Endothelial cell of umbilical vein (primary cell): ENCODE measurements around the gene CLIP1. TPM values are rescaled to one million over a fixed set of nuclear protein-coding genes. Genes with fewer than 3 reads are reported as not detected.

Source experiments
- BruUV-seq: library from RNA; stranded (reverse); fragments of 400-500 nt; replicated peaks from 2 replicates; lab custom pipeline; 2021; lab: Mats Ljungman, UMichigan
- CTCF ChIA-PET: fragments of 300-600, 350-600 bp; sonication (Branson Sonifier 250); formaldehyde crosslinking; loops from one replicate; lab custom pipeline; 2021; ENCODE audit warnings: antibody characterized with exemption, inconsistent platforms; lab: Charles Lee
- POLR2A ChIA-PET: fragments of 300-600, 350-600 bp; sonication (Branson Sonifier 250); formaldehyde crosslinking; loops from one replicate; lab custom pipeline; 2021; ENCODE audit warnings: antibody characterized with exemption, inconsistent platforms; lab: Charles Lee
- DNase-seq: peaks from one replicate; pipeline ENCODE4 v3.0.0-alpha.2; 2011; ENCODE audit warnings: low read depth, low spot score
- FAIRE-seq: peaks from 2 replicates; lab custom pipeline; 2011; peaks lifted over from hg19 to GRCh38; lab: Jason Lieb, UNC
- H2AFZ ChIP-seq: 2 replicates; pipeline ENCODE4 v1.6.0; 2012; ENCODE audit warnings: low read depth, low read length, control low read depth, inconsistent platforms
- H3K27ac ChIP-seq: 2 replicates; pipeline ENCODE4 v1.5.1; 2011; ENCODE audit warnings: low read depth, mild to moderate bottlenecking, control low read depth, low read length, moderate library complexity; ENCODE audit not compliant: insufficient read depth
- H3K27me3 ChIP-seq, 2 experiments: 2 replicates each; pipeline versions ENCODE4 v1.6.0 to v1.6.1; 2011; ENCODE audit warnings: low read length in 2 of 2, mixed read lengths in 1 of 2; ENCODE audit not compliant: control insufficient read depth in 2 of 2, insufficient read depth in 2 of 2
- H3K36me3 ChIP-seq, 2 experiments: 2 replicates in 1 of 2; 3 replicates in 1 of 2; pipeline ENCODE4 v1.5.1; 2011; ENCODE audit warnings: low read length in 2 of 2, mild to moderate bottlenecking in 1 of 2, moderate library complexity in 1 of 2; ENCODE audit not compliant: control insufficient read depth in 2 of 2, insufficient read depth in 2 of 2; ENCODE audit errors: extremely low read depth in 1 of 2
- H3K4me1 ChIP-seq: 3 replicates; pipeline ENCODE4 v1.5.1; 2011; ENCODE audit warnings: mild to moderate bottlenecking, low read length; ENCODE audit not compliant: control insufficient read depth, insufficient read depth; ENCODE audit errors: extremely low read depth
- H3K4me2 ChIP-seq: 2 replicates; pipeline ENCODE4 v1.6.1; 2011; ENCODE audit warnings: low read length, control low read depth, mixed read lengths; ENCODE audit not compliant: insufficient read depth
- H3K4me3 ChIP-seq, 3 experiments: fragments of 200-600 bp in 1 of 3; sonication (generic), shearing (Covaris generic) in 1 of 3; replicated peaks in 1 of 3; 2 replicates each; pipeline ENCODE4 v1.5.1; 2011 to 2016; ENCODE audit warnings: control low read depth in 3 of 3, low read length in 3 of 3, mild to moderate bottlenecking in 2 of 3, inconsistent platforms in 1 of 3, low read depth in 1 of 3, moderate library complexity in 1 of 3; ENCODE audit not compliant: insufficient read depth in 1 of 3
- H3K79me2 ChIP-seq: 2 replicates; pipeline ENCODE4 v1.6.0; 2012; ENCODE audit warnings: low read length, inconsistent platforms; ENCODE audit not compliant: control insufficient read depth, insufficient read depth
- H3K9ac ChIP-seq: replicated peaks from 2 replicates; pipeline ENCODE3; 2011; ENCODE audit warnings: low read length, control low read depth; ENCODE audit not compliant: insufficient read depth; ENCODE audit errors: extremely low read depth
- H3K9me1 ChIP-seq: replicated peaks from 3 replicates; pipeline ENCODE4 v1.6.0; 2011; ENCODE audit warnings: mild to moderate bottlenecking, low read length; ENCODE audit not compliant: control insufficient read depth, insufficient read depth; ENCODE audit errors: extremely low read depth
- H3K9me3 ChIP-seq: replicated peaks from 2 replicates; pipeline ENCODE4 v1.5.1; 2012; ENCODE audit warnings: low read length, inconsistent platforms; ENCODE audit not compliant: control insufficient read depth, insufficient read depth
- H4K20me1 ChIP-seq: replicated peaks from 2 replicates; pipeline ENCODE3; 2011; ENCODE audit warnings: mild to moderate bottlenecking, low read length; ENCODE audit not compliant: control insufficient read depth, insufficient read depth; ENCODE audit errors: extremely low read depth
- EZH2 ChIP-seq: IDR thresholded peaks from 2 replicates; pipeline ENCODE4 v1.6.1; 2012; ENCODE audit warnings: borderline replicate concordance, low read depth, mild to moderate bottlenecking, moderate library complexity, low read length, inconsistent platforms; ENCODE audit not compliant: severe bottlenecking
- FOS ChIP-seq: IDR thresholded peaks from 2 replicates; pipeline ENCODE4 v1.6.1; 2011; ENCODE audit warnings: mild to moderate bottlenecking, low read length, moderate library complexity, borderline replicate concordance; ENCODE audit not compliant: insufficient read depth
- GATA2 ChIP-seq: IDR thresholded peaks from 2 replicates; pipeline ENCODE4 v1.7.0; 2011; ENCODE audit warnings: low read depth, mild to moderate bottlenecking, moderate library complexity, mixed read lengths, low read length; ENCODE audit not compliant: insufficient read length, insufficient read depth
- JUN ChIP-seq: IDR thresholded peaks from 2 replicates; pipeline ENCODE4 v1.6.1; 2011; ENCODE audit warnings: borderline replicate concordance, low read depth; ENCODE audit not compliant: insufficient read length, insufficient read depth
- MAX ChIP-seq: IDR thresholded peaks from 2 replicates; pipeline ENCODE4 v1.6.1; 2011; ENCODE audit not compliant: insufficient read depth, insufficient read length
- MYC ChIP-seq: IDR thresholded peaks from one replicate; pipeline ENCODE4 v1.6.1; 2011; ENCODE audit warnings: mild to moderate bottlenecking, low read depth, low read length
- POLR2A ChIP-seq: IDR thresholded peaks from 2 replicates; pipeline ENCODE4 v1.6.1; 2012; ENCODE audit warnings: low read depth, mild to moderate bottlenecking, control low read depth, low read length
- POLR2AphosphoS5 ChIP-seq: IDR thresholded peaks from 2 replicates; pipeline ENCODE4 v1.6.1; 2012; ENCODE audit warnings: low read depth, mild to moderate bottlenecking, control low read depth, low read length, moderate library complexity; ENCODE audit not compliant: insufficient read depth
- dilution Hi-C: fragments of 300-500 bp; cut with MboI; formaldehyde crosslinking; loops from one replicate; pipeline ENCODE4 v1.15.0; 2019; ENCODE audit warnings: low sequenced_read_pairs; ENCODE audit not compliant: extremely low pct_ligation_motif_present
- intact Hi-C: fragments of 100-400 bp; cut with micrococcal nuclease; formaldehyde crosslinking; loops from one replicate; pipeline ENCODE4 v1.10.0; 2022
- polyA plus RNA-seq, 4 experiments: library from polyadenylated mRNA; depleted of rRNA in 3 of 4; stranded (reverse) in 3 of 4; unstranded in 1 of 4; fragments of >200 nt; gene quantifications; 2 replicates each; pipeline versions ENCODE4 v1.2.1 to v1.2.3, GENCODE V29; 2011 to 2012; ENCODE audit warnings: missing spikeins in 1 of 4
- total RNA-seq: library from RNA; stranded (reverse); gene quantifications from 2 replicates; pipeline ENCODE4 v1.2.3, GENCODE V29; 2021
- TF ChIP-seq, protein P1 (sequence below), 2 donors: IDR thresholded peaks; 1 replicate in 1 of 2; 2 replicates in 1 of 2; pipeline ENCODE4 v1.5.1; 2011; ENCODE audit warnings: low read length in 2 of 2, mild to moderate bottlenecking in 2 of 2, moderate library complexity in 2 of 2, control low read depth in 1 of 2, inconsistent platforms in 1 of 2, low read depth in 1 of 2; ENCODE audit not compliant: insufficient read depth in 1 of 2; ENCODE audit errors: extremely low read depth in 1 of 2

CLIP1 gene
- total and polyA plus RNA-seq, 2 donors (not counting 3 experiments of a cell fraction or from before 2014, with no cell fraction given) = 56.5 to 84.3 TPM

- H3K4me3 ChIP-seq = no peak overlapping the region
- no peak overlapping the region for H3K4me2 ChIP-seq
- intact Hi-C loops = no loop called here
- FAIRE-seq (no peak), DNase-seq (no peak)
- no peaks in the 10 kb centered on the region for H3K9me3 ChIP-seq
- dilution Hi-C loops = no loop called here
- ChIA-PET CTCF (interaction anchor here (2.0 kb wide), 1 partner anchor 29 kb away, joined by 5 read pairs; the partner anchor contains the start of gene CLIP1), POLR2A (no interaction called here)
- H3K4me1 ChIP-seq = peaks cover 4% of the 10 kb centered on the region
- peaks cover 60% of the 10 kb centered on the region for H3K79me2 ChIP-seq
- no peaks in the 10 kb centered on the region for H4K20me1 ChIP-seq
- H2AFZ ChIP-seq = no peak overlapping the region
- TF ChIP-seq EZH2 (no peak), POLR2A (no peak), MAX (no peak), FOS (no peak), MYC (no peak), JUN (no peak), GATA2 (no peak), POLR2AphosphoS5 (no peak)
- TF ChIP-seq, protein P1, sequence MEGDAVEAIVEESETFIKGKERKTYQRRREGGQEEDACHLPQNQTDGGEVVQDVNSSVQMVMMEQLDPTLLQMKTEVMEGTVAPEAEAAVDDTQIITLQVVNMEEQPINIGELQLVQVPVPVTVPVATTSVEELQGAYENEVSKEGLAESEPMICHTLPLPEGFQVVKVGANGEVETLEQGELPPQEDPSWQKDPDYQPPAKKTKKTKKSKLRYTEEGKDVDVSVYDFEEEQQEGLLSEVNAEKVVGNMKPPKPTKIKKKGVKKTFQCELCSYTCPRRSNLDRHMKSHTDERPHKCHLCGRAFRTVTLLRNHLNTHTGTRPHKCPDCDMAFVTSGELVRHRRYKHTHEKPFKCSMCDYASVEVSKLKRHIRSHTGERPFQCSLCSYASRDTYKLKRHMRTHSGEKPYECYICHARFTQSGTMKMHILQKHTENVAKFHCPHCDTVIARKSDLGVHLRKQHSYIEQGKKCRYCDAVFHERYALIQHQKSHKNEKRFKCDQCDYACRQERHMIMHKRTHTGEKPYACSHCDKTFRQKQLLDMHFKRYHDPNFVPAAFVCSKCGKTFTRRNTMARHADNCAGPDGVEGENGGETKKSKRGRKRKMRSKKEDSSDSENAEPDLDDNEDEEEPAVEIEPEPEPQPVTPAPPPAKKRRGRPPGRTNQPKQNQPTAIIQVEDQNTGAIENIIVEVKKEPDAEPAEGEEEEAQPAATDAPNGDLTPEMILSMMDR (IDR thresholded peaks at IDR 0.05; ENCODE audit: extremely low read depth in 1 of 2, insufficient read depth in 1 of 2, low read depth in 1 of 2, low read length in 2 of 2) = no peak
- H3K27ac ChIP-seq = no peak overlapping the region
- no TSS peak for BruUV-seq
- no peaks in the 10 kb centered on the region for H3K9me1 ChIP-seq
- H3K36me3 ChIP-seq = no peaks in the 10 kb centered on the region
- no peak overlapping the region for H3K9ac ChIP-seq
- H3K27me3 ChIP-seq = no peaks in the 10 kb centered on the region
Observed at GRCh38 chr12:122393817-122394216, 28.7 kb downstream of the CLIP1 start.
